HG02943 (cell line): ENCODE data around the gene RPS14.

Source experiments
- ATAC-seq: cut with Tn5 transposase; IDR thresholded peaks from one replicate; pipeline ENCODE4 v1.9.1; 2021; ENCODE audit warnings: mild to moderate bottlenecking, low read depth, moderate library complexity; ENCODE audit not compliant: unreplicated experiment

Gene RPS14

DNA sequence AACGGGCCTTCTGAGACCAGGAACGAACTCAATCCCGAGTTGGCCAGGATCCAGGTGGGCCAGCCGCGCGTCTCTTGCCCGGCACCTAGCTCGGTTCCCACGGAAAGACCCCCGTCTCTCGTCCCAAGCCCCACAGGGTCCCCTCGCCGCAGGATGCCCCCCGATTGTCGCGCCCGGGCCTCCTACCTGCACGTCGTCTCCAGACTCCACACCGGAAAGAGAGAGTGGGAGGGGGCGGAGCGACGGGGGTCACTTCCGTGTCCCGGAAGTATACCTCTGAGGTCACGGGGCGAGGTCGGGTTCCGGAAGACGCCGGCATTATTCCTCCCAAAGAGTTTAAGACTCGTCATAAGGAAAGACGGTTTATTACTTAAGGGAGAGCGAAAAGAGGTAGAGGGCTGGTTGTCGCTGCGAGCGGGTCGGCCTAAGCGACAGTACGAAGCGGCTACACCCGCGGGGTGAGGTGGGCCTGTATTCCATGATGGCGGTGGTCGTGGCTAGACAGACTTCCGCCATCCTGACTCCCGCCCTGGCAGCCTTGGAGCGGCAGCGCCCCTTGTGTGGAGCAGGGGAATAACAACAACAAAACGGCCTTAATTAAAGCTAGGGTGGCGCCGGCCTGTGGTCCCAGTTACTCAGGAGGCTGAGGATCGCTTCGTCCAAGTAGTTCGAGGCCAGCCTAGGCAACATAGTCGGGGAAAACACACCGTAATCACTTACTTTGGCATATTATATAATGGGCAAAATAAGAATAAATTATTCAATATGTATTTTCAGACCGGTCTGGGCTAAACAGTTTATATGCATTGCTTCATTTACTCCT lies at the start of gene RPS14:
Gene RPS14, minus strand, starts transcription at position 223 of the 823 bp plus-strand sequence. CDS start 2,006 bp downstream, outside the sequence.
- ATAC-seq: peak; percentile 96

DNA sequence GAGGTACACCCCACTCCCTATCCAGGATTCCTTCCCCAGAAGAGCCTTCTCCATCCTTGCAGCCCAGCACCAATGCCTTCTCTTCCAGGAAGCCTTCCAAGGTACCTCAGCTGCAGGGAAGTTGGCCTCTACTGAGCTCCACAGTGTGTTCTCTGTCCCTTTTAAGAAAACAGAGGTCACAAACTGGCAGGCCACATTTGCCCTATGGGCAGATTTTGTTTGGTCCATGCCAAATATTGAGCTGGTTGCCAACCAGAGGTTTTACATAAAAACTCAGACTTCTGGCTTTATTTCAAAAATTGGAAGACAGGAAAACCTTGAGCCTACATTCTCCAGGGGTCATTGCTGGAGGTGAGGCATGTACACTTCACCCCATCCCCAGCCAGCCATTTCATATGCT lies 49.4 kb upstream of the RPS14 start:
- ATAC-seq: no peak

- ATAC-seq: no peak
These were observed 49.0 kb upstream of the RPS14 start for GRCh38 chr5:150498501-150498900.

- no peak for ATAC-seq
These were observed 48.4 kb upstream of the RPS14 start for GRCh38 chr5:150497989-150498317.

GRCh38 chr5:150497274-150497988 lies 47.9 kb upstream of the RPS14 start:
- no peak for ATAC-seq

- no peak for ATAC-seq
These were observed 47.0 kb upstream of the RPS14 start for GRCh38 chr5:150496534-150496933.

GRCh38 chr5:150496098-150496497 lies 46.6 kb upstream of the RPS14 start:
- ATAC-seq: no peak

DNA sequence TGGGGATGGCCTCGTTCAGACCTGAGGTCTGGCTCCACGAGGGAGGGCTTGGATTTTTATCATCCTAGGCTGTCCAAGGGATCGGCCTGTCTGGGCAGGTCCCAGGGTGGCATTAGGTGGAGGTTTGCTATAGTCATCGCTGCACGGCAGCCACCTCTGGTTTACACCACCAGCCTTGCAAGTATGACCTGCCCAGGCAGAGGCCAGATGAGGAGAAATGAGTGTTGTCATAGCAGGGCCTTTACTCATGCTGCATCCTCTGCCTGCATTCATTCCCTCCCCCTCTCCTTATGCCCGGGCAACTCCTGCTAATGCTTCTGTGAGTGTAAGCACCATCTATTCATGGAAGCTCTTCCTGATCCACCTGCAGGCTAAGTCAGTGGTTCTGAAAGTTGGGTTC lies 43.1 kb upstream of the RPS14 start:
- no peak for ATAC-seq

DNA sequence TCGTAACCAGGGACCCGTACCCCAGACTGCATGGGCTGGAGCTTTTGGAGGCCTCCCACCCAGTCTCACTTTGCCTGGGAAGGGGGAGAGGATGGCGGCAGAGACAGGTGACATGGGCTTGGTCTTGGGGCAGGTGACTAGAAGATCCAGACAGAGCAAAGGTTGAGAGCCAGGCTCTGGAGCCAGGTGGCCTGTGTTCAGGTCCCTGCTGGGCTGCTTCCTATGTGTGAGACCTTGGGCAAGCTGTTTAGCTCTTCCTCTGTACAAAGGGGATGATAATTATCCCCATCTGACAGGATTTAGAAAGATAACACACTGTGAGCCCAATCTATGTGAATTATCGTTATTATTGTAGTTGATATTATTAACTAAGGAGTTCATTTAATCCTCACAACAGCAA lies 42.3 kb upstream of the RPS14 start:
- ATAC-seq: no peak

DNA sequence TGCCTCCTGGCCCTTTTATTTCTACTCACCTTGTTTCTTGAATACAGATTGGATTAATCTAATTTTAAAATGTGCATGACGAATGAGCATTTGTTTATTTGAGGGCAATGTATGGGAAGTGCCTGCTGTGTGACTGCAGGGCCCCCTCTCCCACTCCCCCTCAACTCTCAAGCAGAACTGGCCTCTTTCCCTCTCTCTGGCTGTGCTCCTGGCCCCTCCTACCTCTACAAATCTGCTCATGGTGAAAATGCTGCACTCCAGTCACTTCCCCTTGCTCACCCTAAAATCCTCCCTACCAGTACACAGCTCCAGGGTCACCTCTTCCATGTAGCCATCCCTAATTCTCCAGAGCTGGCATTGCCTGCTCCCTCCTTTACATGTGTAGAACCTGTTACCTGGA lies 41.2 kb upstream of the RPS14 start:
- ATAC-seq: no peak

DNA sequence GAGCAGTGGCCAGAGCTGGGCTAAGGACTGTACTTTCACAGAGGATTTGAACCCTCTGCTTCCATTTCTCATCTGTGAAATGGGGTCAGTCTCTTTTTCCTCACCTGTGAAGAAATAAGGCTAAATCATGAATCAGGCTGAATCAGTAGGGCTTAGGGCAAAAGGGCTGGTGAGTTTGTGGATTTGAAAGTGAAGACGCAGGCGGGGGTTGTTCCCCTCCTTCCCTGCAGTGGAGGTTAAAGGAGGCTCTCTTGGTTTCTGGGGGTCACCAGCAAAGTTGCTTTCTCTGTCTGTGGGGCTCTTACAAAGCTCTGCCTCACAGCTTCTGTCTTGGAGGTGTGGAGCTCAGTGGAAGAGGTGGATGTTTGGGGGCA lies 40.7 kb upstream of the RPS14 start:
- ATAC-seq: no peak

DNA sequence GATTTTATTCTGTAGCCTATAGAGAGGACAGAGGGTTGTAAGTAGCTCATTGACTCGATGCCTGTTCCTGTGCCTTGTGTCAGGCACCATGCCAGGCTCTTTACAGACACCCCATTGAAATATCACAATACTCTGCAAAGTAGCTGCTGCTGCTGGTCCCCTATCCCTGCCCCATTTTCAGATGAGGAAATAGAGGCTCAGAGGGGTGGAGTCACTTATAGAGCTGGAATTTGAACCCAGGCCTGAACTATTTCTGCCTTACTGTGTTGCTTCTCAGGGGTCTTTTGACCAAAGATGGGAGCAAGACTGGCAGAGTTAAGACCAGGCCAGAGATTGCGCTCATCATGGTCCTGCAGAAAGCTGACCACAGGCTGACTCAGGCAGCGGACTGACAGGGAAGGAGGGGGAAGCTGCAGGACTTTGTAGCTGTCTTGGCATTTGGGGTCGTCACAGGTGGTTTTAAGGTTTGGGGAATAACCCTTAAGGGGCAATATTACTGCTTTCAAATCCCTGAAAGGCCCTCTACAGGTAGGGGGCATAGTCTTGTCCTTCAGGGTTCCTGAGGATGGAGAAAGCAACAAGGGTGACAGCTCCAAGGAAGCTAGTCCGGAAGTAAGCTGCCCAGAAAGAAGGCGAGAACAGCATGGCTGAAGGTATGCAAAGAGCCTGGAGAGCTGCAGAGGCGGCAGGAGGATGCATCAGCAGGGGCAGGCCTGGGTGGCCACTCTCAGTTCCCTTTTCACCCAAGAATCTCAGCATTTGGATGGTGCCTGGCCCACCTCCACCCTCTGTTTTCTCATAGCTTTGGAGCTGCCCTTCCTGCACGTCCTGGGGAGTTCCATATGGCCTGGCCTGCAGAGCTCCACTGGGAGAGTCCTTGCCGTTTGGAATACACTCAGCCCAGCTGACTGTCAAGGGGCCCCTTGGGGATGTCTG lies 40.1 kb upstream of the RPS14 start:
- peak; percentile 79 for ATAC-seq

- ATAC-seq: no peak
These were observed 39.2 kb upstream of the RPS14 start for GRCh38 chr5:150488519-150489359.

DNA sequence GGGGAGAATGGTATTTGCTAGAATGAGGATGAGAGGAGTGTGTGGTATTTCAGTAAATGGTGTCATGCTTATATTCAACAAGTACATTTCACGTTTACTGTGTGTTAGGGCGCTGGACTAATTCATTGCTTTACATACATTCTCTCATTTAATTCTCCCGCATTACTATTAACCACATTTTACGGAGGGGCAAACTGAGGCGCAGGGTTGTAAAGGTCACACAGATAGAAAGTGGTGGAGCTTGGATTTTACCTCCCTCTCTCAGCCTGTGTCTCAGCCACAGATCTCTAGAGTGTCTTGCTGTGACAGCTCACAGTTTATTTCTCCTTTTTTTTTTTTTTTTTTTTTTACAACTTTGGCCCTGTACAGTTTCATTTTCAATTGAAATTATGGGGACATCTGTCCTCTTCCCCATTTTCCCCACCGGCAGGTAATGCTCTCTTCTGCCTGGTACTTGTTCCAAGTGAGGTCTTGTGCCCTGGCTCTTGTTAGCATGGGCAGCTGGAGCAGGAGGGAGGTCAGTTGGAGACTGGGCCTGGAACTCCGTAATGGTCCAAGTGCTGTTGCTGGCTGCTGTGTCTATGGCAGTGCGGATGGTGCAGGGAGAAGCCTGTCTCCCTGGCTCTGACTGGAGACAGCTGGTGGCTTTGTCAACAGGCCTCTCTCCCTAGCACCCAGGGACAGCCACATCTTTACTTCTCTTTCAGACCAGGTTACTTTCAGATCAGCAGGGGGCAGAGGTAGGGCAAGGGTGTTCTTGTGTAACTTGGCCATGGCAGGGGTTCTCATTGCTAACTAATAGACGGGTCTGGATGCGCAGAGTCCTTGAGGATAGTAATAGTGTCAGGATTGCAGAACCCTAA lies 37.9 kb upstream of the RPS14 start:
- no peak for ATAC-seq

DNA sequence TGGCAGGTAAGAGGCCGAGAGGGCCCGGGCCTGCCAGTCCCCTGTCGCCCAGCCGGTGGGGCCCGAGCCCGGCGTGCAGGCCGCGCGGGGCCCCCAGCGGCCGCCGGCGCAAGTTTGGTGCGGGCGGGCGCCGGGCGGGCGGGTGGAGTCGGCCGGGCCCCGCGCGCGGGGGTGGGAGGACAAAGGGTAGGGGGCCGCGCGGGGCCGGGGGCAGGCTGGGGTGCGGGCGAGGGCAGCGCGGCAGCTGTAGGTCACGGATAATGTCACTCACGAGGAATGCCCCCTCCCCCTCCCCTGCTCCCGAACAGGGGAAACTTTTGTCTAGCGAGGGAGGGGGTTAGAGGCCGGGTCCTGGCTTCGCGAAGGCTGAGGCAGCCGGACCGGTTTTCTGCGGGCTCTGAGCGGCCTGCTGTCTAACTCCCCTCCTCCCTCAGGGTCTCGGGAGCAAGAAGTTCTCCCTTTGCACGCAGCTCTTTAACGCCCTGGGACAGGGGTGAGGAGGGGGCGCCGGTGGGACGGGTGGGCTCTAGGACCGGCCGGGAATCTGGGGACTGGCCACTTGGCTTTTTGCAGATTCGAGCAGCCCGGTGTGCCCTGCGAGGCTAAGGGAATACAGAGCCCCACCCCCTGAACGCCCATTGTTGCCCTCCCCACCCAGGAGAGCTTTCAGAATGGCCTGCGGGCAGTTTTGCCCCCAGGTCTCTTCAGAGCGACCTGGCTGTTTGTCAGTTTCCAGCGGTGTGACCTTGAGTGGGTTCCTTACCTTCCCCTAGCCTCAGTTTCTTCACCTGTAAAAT lies 37.1 kb upstream of the RPS14 start:
- ATAC-seq: no peak

GRCh38 chr5:150485693-150486401 lies 36.3 kb upstream of the RPS14 start:
- ATAC-seq: no peak

GRCh38 chr5:150484964-150485692 lies 35.6 kb upstream of the RPS14 start:
- ATAC-seq: no peak
